OCI-LY7 (cell line): Measurements from ENCODE around the gene INTS7. TPM values are rescaled to one million over a fixed set of nuclear protein-coding genes. Genes with fewer than 3 reads are reported as not detected.
"Not testable (repeated sequence)": the region's sequence is repeated elsewhere in the genome, so short reads cannot be mapped to it uniquely, and the experiment has no call there.

Experiments used
- BruUV-seq: library from RNA; stranded (reverse); fragments of 400-500 nt; replicated peaks from 2 replicates; lab custom pipeline; 2021; lab: Mats Ljungman, UMichigan
- CTCF ChIA-PET: fragments of 300-600 bp; sonication (Branson Sonifier 250); formaldehyde crosslinking; loops from one replicate; lab custom pipeline; 2022; ENCODE audit warnings: antibody characterized with exemption; ENCODE audit not compliant: unreplicated experiment; lab: Charles Lee
- POLR2A ChIA-PET: fragments of 300-600 bp; sonication (Branson Sonifier 250); formaldehyde crosslinking; loops from one replicate; lab custom pipeline; 2022; ENCODE audit warnings: antibody characterized with exemption; lab: Charles Lee
- DNase-seq: peaks from one replicate; pipeline ENCODE4 v3.0.0-alpha.2; 2015; ENCODE audit warnings: low spot score
- H2AFZ ChIP-seq: fragments of 200-600 bp; sonication (generic), shearing (Covaris generic); 2 replicates; pipeline ENCODE4 v1.6.1; 2014; ENCODE audit warnings: mild to moderate bottlenecking, antibody characterized with exemption, low read length, moderate library complexity
- H3K27ac ChIP-seq: fragments of 200-600 bp; sonication (generic); 2 replicates; pipeline ENCODE4 v1.5.1; 2014; ENCODE audit warnings: mixed run types, low read depth, mild to moderate bottlenecking, moderate library complexity, low read length, inconsistent platforms; ENCODE audit not compliant: poor library complexity, severe bottlenecking
- H3K36me3 ChIP-seq: fragments of 200-600 bp; sonication (generic); 2 replicates; pipeline ENCODE4 v1.6.1; 2014; ENCODE audit warnings: mild to moderate bottlenecking, antibody characterized with exemption, low read length, moderate library complexity, mixed read lengths; ENCODE audit not compliant: insufficient read depth
- H3K4me1 ChIP-seq: fragments of 200-600 bp; sonication (generic); 2 replicates; pipeline ENCODE4 v1.5.1; 2014; ENCODE audit warnings: mild to moderate bottlenecking, low read length; ENCODE audit not compliant: insufficient read depth, poor library complexity, severe bottlenecking
- H3K4me2 ChIP-seq: fragments of 200-600 bp; sonication (generic); 2 replicates; pipeline ENCODE4 v1.6.1; 2014; ENCODE audit warnings: mild to moderate bottlenecking, low read length
- H3K4me3 ChIP-seq: fragments of 200-600 bp; sonication (generic); 2 replicates; pipeline ENCODE4 v1.5.1; 2014; ENCODE audit warnings: mild to moderate bottlenecking, low read depth, low read length; ENCODE audit not compliant: poor library complexity, severe bottlenecking
- H3K79me2 ChIP-seq: fragments of 200-600 bp; sonication (generic); 2 replicates; pipeline ENCODE4 v1.6.1; 2016; ENCODE audit warnings: low read depth, mild to moderate bottlenecking, low read length, moderate library complexity, mixed read lengths; ENCODE audit not compliant: insufficient read depth
- H3K9me2 ChIP-seq: fragments of 200-600 bp; sonication (generic); 2 replicates; pipeline ENCODE4 v1.6.1; 2016; ENCODE audit warnings: mild to moderate bottlenecking, low read length, mixed read lengths; ENCODE audit not compliant: insufficient read depth
- H3K9me3 ChIP-seq: fragments of 200-600 bp; sonication (generic); 2 replicates; pipeline ENCODE4 v1.6.1; 2014; ENCODE audit warnings: mild to moderate bottlenecking, mixed run types, low read length, mixed read lengths
- H4K20me1 ChIP-seq: fragments of 200-600 bp; sonication (generic); 2 replicates; pipeline ENCODE4 v1.6.1; 2014; ENCODE audit warnings: mild to moderate bottlenecking, antibody characterized with exemption, low read length, moderate library complexity, mixed read lengths; ENCODE audit not compliant: insufficient read depth
- EZH2phosphoT487 ChIP-seq: fragments of 200-600 bp; sonication (generic); IDR thresholded peaks from 2 replicates; pipeline ENCODE4 v1.6.1; 2018; ENCODE audit warnings: low read depth, borderline replicate concordance, mild to moderate bottlenecking, mixed run types, antibody characterized with exemption, low read length, moderate library complexity, mixed read lengths
- intact Hi-C: fragments of 100-400 bp; cut with micrococcal nuclease; formaldehyde crosslinking; loops from one replicate; pipeline ENCODE4 v1.10.0; 2022; ENCODE audit not compliant: unreplicated experiment
- total RNA-seq, 2 experiments: library from RNA; depleted of rRNA in 1 of 2; stranded (reverse); fragments of >200 nt in 1 of 2; shearing (Covaris generic) in 1 of 2; gene quantifications; 2 replicates each; pipeline ENCODE4 v1.2.3, GENCODE V29; 2014 to 2022
- TF ChIP-seq, protein P1 (sequence below): fragments of 200-600 bp; sonication (generic); conservative IDR thresholded peaks from 2 replicates; pipeline ENCODE4 v1.5.1; 2014; ENCODE audit warnings: mild to moderate bottlenecking, antibody characterized with exemption, low read length, moderate library complexity, mixed read lengths

INTS7 gene
- total RNA-seq, 2 experiments from 2014 or later, result 17.8 to 25.8 TPM

DNA sequence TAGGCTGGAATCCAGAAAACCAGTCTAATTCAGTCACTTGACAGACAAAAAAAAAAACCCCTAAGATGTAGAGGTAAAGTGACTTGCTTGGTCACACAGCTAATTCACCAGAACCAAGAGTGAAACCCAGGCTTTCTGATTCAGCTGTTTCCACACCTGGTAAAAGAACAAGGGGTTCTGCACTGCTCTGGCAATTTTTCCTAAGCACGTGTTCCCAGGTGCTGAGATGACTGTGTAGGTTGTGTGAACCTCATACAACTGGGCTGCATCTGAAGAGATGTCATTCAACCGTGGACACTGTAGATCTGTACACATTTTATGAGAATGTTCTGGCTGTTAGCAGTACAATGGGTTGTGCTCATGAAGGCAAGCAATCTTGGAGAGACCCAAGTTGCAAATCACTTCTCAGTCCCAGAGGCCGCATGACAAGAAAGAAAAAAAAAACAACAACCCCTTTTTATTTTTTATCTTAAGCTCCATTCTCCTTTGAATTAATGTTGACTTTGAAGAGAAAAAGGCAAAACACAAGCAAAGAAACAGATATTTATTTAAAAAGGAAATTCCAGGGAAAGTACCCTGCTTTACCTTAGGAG is 95.4 kb downstream of the INTS7 start:
- POLR2A ChIA-PET, result interaction anchor here (0.6 to 1.2 kb wide), 7 partner anchors 13 to 259 kb away, joined by 3 to 4 read pairs (median 3); no protein-coding TSS in a partner anchor
- intact Hi-C loops, result loop anchor here (5.0 kb wide), 1 partner anchor 243 kb away; no protein-coding TSS in a partner anchor

DNA sequence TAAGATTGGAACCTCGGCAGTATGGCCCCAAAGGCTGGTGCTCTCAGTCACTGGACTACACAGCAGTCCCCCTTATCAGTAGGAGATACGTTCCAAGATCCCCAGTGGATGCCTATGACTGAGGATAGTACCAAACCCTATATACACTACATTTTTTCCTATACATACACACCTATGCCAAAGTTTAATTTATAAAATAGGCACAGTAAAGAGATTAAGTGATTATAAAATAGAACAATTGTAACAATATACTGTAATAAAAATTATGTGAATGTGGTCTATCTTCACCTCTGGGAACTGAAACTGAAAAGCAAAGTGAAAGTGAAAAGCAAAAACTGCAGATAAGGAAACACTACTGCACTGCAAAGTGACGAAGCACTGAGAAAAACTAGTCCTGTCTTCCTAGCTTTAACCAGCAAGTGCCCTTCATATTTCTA is 96.8 kb downstream of the INTS7 start:
- no peaks in the 10 kb centered on the region for H4K20me1 ChIP-seq
- H3K4me1 ChIP-seq, result peaks cover 19% of the 10 kb centered on the region
- no peak overlapping the region for H2AFZ ChIP-seq
- H3K9me2 ChIP-seq, result no peaks in the 10 kb centered on the region
- no peaks in the 10 kb centered on the region for H3K79me2 ChIP-seq
- H3K4me2 ChIP-seq, result peak overlapping the region; percentile 28; the same call in 1 of the 2 replicates
- H3K36me3 ChIP-seq, result peaks cover 29% of the 10 kb centered on the region
- CTCF ChIA-PET, result no interaction called here
- no TSS peak for BruUV-seq
- H3K27ac ChIP-seq, result no peak overlapping the region
- peak; percentile 14 for DNase-seq
- no peak overlapping the region for H3K4me3 ChIP-seq
- POLR2A ChIA-PET, result interaction anchor here (0.6 to 0.7 kb wide), 3 partner anchors 14 to 239 kb away, joined by 3 to 6 read pairs (median 5); no protein-coding TSS in a partner anchor
- intact Hi-C loops, result no loop called here
- TF ChIP-seq, protein P1, sequence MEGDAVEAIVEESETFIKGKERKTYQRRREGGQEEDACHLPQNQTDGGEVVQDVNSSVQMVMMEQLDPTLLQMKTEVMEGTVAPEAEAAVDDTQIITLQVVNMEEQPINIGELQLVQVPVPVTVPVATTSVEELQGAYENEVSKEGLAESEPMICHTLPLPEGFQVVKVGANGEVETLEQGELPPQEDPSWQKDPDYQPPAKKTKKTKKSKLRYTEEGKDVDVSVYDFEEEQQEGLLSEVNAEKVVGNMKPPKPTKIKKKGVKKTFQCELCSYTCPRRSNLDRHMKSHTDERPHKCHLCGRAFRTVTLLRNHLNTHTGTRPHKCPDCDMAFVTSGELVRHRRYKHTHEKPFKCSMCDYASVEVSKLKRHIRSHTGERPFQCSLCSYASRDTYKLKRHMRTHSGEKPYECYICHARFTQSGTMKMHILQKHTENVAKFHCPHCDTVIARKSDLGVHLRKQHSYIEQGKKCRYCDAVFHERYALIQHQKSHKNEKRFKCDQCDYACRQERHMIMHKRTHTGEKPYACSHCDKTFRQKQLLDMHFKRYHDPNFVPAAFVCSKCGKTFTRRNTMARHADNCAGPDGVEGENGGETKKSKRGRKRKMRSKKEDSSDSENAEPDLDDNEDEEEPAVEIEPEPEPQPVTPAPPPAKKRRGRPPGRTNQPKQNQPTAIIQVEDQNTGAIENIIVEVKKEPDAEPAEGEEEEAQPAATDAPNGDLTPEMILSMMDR, result no peak
- TF ChIP-seq EZH2phosphoT487, result no peak
- H3K9me3 ChIP-seq, result no peaks in the 10 kb centered on the region

More for the DNA sequence above, 95.4 kb downstream of the INTS7 start:
- peaks cover 19% of the 10 kb centered on the region for H3K4me1 ChIP-seq
- no peak overlapping the region for H3K27ac ChIP-seq
- H3K9me2 ChIP-seq, result no peaks in the 10 kb centered on the region
- CTCF ChIA-PET, result no interaction called here
- H2AFZ ChIP-seq, result no peak overlapping the region
- no peaks in the 10 kb centered on the region for H3K79me2 ChIP-seq
- BruUV-seq, result no TSS peak
- no peak overlapping the region for H3K4me3 ChIP-seq
- peak; percentile 62 for DNase-seq
- H3K4me2 ChIP-seq, result no peak overlapping the region
- H4K20me1 ChIP-seq, result no peaks in the 10 kb centered on the region
- H3K9me3 ChIP-seq, result no peaks in the 10 kb centered on the region
- TF ChIP-seq, protein P1, result no peak
- H3K36me3 ChIP-seq, result peaks cover 38% of the 10 kb centered on the region

DNA sequence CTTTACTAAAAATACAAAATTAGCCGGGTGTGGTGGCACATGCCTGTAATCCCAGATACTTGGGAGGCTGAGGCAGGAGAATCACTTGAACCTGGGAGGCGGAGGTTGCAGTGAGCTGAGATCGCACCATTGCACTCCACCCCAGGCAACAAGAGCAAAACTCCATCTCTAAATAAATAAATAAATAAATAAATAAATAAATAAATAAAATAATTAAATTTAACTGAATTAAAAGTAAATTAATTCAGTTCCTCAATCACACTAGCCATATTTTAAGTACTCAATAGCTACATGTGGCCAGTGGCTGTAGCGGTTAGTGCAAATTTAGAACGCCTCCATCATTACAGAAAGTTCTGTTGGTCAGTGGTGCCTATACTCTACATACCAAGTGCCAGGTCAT is 97.9 kb downstream of the INTS7 start:
- H4K20me1 ChIP-seq, CTCF ChIA-PET, DNase-seq, H3K4me2 ChIP-seq, H3K4me3 ChIP-seq, BruUV-seq, H2AFZ ChIP-seq, H3K27ac ChIP-seq, H3K9me3 ChIP-seq, H3K9me2 ChIP-seq, H3K79me2 ChIP-seq, intact Hi-C loops: not testable (repeated sequence)
- POLR2A ChIA-PET, result interaction anchor here (0.5 to 0.6 kb wide), 3 partner anchors 117 to 1189 kb away, joined by 3 read pairs; no protein-coding TSS in a partner anchor
- Histone ChIP-seq H3K36me3 (peaks cover 23% of the 10 kb centered on the region), H3K4me1 (peaks cover 19% of the 10 kb centered on the region)
